Neural cell (in vitro differentiated cells): ENCODE measurements around the gene NPRL2. TPM values are rescaled to one million over a fixed set of nuclear protein-coding genes. Genes with fewer than 3 reads are reported as not detected.

Source experiments
- H2AFZ ChIP-seq: fragments of 200-600, 300-800 bp; sonication (generic), shearing (Covaris generic); 2 replicates; pipeline ENCODE4 v1.6.0; 2014; ENCODE audit warnings: low read depth, mild to moderate bottlenecking, antibody characterized with exemption, low read length, moderate library complexity
- H3F3A ChIP-seq: fragments of 200-600 bp; shearing (Covaris generic); 2 replicates; pipeline ENCODE4 v1.6.1; 2016; ENCODE audit warnings: mild to moderate bottlenecking, moderate library complexity, mixed read lengths, antibody characterized with exemption, low read length; ENCODE audit not compliant: insufficient read depth, poor library complexity, severe bottlenecking
- H3K27ac ChIP-seq: fragments of 200-600, 300-800 bp; sonication (generic), shearing (Covaris generic); 2 replicates; pipeline ENCODE4 v1.5.1; 2014; ENCODE audit warnings: mild to moderate bottlenecking, low read length, moderate library complexity
- H3K27me3 ChIP-seq: fragments of 300-800, 200-600 bp; sonication (generic), shearing (Covaris generic); 2 replicates; pipeline ENCODE4 v1.6.0; 2014; ENCODE audit warnings: mild to moderate bottlenecking, low read depth, low read length, moderate library complexity; ENCODE audit not compliant: insufficient read depth
- H3K36me3 ChIP-seq: fragments of 300-800, 200-600 bp; sonication (generic), shearing (Covaris generic); 2 replicates; pipeline ENCODE4 v1.5.1; 2014; ENCODE audit warnings: mild to moderate bottlenecking, antibody characterized with exemption, low read length, moderate library complexity; ENCODE audit not compliant: insufficient read depth
- H3K4me2 ChIP-seq: fragments of 300-800, 200-600 bp; sonication (generic), shearing (Covaris generic); 2 replicates; pipeline ENCODE4 v1.6.0; 2014; ENCODE audit warnings: mild to moderate bottlenecking, low read length
- H3K4me3 ChIP-seq: fragments of 300-800, 200-600 bp; sonication (generic), shearing (Covaris generic); 2 replicates; pipeline ENCODE4 v1.5.1; 2014; ENCODE audit warnings: mild to moderate bottlenecking, low read length, moderate library complexity
- H3K79me2 ChIP-seq: fragments of 200-600 bp; shearing (Covaris generic); replicated peaks from 2 replicates; pipeline ENCODE4 v1.6.0; 2014; ENCODE audit warnings: mild to moderate bottlenecking, low read length, moderate library complexity; ENCODE audit not compliant: insufficient read depth
- H3K9ac ChIP-seq: fragments of 300-800, 200-600 bp; sonication (generic), shearing (Covaris generic); 2 replicates; pipeline ENCODE4 v1.6.1; 2016; ENCODE audit warnings: mild to moderate bottlenecking, low read length, mixed read lengths
- H3K9me2 ChIP-seq: fragments of 200-600 bp; shearing (Covaris generic); 2 replicates; pipeline ENCODE4 v1.6.1; 2016; ENCODE audit warnings: mild to moderate bottlenecking, low read length, mixed read lengths; ENCODE audit not compliant: insufficient read depth
- H3K9me3 ChIP-seq: fragments of 200-600, 300-800 bp; sonication (generic), shearing (Covaris generic); 2 replicates; pipeline ENCODE4 v1.6.1; 2016; ENCODE audit warnings: mild to moderate bottlenecking, mixed run types, low read length, moderate library complexity, mixed read lengths
- H4K20me1 ChIP-seq: fragments of 200-600 bp; shearing (Covaris generic); 2 replicates; pipeline ENCODE4 v1.6.1; 2016; ENCODE audit warnings: mild to moderate bottlenecking, mixed run types; ENCODE audit not compliant: insufficient read depth
- EP300 ChIP-seq: fragments of 450-650 bp; conservative IDR thresholded peaks from 2 replicates; pipeline ENCODE4 v1.6.1; 2014; ENCODE audit warnings: antibody characterized with exemption, mild to moderate bottlenecking, moderate library complexity; ENCODE audit not compliant: poor library complexity, severe bottlenecking
- EZH2 ChIP-seq: fragments of 200-600, 300-800 bp; shearing (Covaris generic), sonication (generic); IDR thresholded peaks from 2 replicates; pipeline ENCODE4 v1.6.1; 2014; ENCODE audit warnings: antibody characterized with exemption, low read length, borderline replicate concordance, mild to moderate bottlenecking; ENCODE audit not compliant: insufficient read depth, poor library complexity, severe bottlenecking
- MXI1 ChIP-seq: fragments of 450-650 bp; conservative IDR thresholded peaks from 2 replicates; pipeline ENCODE4 v1.6.1; 2014; ENCODE audit warnings: antibody characterized with exemption, mild to moderate bottlenecking; ENCODE audit not compliant: poor library complexity, severe bottlenecking
- POLR2AphosphoS5 ChIP-seq: IDR thresholded peaks from 2 replicates; pipeline ENCODE4 v1.6.1; 2012
- RAD21 ChIP-seq: fragments of 450-650 bp; conservative IDR thresholded peaks from 2 replicates; pipeline ENCODE4 v1.6.1; 2014; ENCODE audit warnings: antibody characterized with exemption, mild to moderate bottlenecking, moderate library complexity
- SMC3 ChIP-seq: fragments of 450-650 bp; conservative IDR thresholded peaks from 2 replicates; pipeline ENCODE4 v1.6.1; 2014; ENCODE audit warnings: antibody characterized with exemption, mild to moderate bottlenecking, moderate library complexity; ENCODE audit not compliant: poor library complexity
- TAF1 ChIP-seq: IDR thresholded peaks from 2 replicates; pipeline ENCODE4 v1.6.1; 2012; ENCODE audit warnings: low read depth
- polyA plus RNA-seq: library from polyadenylated mRNA; depleted of rRNA; stranded (reverse); fragments of >200 nt; gene quantifications from 2 replicates; pipeline ENCODE4 v1.2.3, GENCODE V29; 2014
- TF ChIP-seq, protein P1 (sequence below): IDR thresholded peaks from 2 replicates; pipeline ENCODE4 v1.6.1; 2012; ENCODE audit warnings: borderline replicate concordance
- TF ChIP-seq, protein P2 (sequence below): fragments of 450-650 bp; IDR thresholded peaks from 2 replicates; pipeline ENCODE4 v1.5.1; 2014; ENCODE audit warnings: antibody characterized with exemption, mild to moderate bottlenecking, moderate library complexity; ENCODE audit not compliant: poor library complexity, severe bottlenecking

Gene NPRL2
- polyA plus RNA-seq, 1 donor from 2014 or later, result 118 TPM

DNA sequence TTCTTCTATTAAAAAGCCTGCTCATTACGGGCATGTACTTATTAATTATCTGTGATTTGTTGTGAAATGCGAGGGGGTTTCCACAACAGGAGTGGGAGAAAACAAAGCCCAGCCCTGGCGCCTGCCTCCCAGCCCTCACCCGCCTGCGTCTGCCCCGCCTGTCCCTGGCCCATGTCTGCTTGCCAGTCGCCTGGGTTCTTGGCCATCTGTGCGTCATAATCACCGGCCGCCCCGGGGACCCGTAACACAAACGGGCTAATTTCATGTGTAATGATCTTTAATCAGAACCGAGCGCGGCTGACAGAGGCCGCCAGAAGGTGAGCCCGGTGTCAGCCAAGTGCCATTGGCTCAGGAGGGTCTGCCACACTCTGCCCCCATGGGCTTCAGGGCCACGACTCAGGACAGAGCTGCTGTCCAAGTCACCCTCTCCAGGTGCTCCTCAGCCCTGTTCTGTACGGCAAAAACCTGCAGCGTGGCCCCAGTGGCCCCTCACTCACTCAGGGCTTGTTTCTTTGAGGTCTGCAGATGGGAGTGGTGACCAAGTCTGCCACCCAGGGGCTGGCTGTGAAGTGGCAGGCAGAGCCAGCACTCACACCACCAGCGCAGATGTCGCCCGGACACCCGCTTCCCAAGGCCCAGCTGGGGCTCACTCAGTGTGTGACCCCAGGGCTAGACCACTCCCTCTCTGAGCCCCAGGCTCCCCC, 37.6 kb upstream of the NPRL2 start:
- H4K20me1 ChIP-seq, result no peaks in the 10 kb centered on the region
- TF ChIP-seq POLR2AphosphoS5 (no peak), EZH2 (no peak), MXI1 (no peak), EP300 (no peak), TAF1 (no peak), SMC3 (peak; percentile 25)
- TF ChIP-seq, protein P1, sequence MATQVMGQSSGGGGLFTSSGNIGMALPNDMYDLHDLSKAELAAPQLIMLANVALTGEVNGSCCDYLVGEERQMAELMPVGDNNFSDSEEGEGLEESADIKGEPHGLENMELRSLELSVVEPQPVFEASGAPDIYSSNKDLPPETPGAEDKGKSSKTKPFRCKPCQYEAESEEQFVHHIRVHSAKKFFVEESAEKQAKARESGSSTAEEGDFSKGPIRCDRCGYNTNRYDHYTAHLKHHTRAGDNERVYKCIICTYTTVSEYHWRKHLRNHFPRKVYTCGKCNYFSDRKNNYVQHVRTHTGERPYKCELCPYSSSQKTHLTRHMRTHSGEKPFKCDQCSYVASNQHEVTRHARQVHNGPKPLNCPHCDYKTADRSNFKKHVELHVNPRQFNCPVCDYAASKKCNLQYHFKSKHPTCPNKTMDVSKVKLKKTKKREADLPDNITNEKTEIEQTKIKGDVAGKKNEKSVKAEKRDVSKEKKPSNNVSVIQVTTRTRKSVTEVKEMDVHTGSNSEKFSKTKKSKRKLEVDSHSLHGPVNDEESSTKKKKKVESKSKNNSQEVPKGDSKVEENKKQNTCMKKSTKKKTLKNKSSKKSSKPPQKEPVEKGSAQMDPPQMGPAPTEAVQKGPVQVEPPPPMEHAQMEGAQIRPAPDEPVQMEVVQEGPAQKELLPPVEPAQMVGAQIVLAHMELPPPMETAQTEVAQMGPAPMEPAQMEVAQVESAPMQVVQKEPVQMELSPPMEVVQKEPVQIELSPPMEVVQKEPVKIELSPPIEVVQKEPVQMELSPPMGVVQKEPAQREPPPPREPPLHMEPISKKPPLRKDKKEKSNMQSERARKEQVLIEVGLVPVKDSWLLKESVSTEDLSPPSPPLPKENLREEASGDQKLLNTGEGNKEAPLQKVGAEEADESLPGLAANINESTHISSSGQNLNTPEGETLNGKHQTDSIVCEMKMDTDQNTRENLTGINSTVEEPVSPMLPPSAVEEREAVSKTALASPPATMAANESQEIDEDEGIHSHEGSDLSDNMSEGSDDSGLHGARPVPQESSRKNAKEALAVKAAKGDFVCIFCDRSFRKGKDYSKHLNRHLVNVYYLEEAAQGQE, result no peak
- TF ChIP-seq, protein P2, sequence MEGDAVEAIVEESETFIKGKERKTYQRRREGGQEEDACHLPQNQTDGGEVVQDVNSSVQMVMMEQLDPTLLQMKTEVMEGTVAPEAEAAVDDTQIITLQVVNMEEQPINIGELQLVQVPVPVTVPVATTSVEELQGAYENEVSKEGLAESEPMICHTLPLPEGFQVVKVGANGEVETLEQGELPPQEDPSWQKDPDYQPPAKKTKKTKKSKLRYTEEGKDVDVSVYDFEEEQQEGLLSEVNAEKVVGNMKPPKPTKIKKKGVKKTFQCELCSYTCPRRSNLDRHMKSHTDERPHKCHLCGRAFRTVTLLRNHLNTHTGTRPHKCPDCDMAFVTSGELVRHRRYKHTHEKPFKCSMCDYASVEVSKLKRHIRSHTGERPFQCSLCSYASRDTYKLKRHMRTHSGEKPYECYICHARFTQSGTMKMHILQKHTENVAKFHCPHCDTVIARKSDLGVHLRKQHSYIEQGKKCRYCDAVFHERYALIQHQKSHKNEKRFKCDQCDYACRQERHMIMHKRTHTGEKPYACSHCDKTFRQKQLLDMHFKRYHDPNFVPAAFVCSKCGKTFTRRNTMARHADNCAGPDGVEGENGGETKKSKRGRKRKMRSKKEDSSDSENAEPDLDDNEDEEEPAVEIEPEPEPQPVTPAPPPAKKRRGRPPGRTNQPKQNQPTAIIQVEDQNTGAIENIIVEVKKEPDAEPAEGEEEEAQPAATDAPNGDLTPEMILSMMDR, result peak; percentile 34
- no peak overlapping the region for H2AFZ ChIP-seq
- no peak overlapping the region for H3K9ac ChIP-seq
- H3K4me3 ChIP-seq, result no peak overlapping the region
- H3K9me3 ChIP-seq, result no peaks in the 10 kb centered on the region
- no peaks in the 10 kb centered on the region for H3K36me3 ChIP-seq
- H3K79me2 ChIP-seq, result no peaks in the 10 kb centered on the region
- no peaks in the 10 kb centered on the region for H3F3A ChIP-seq
- H3K9me2 ChIP-seq, result no peaks in the 10 kb centered on the region
- H3K27ac ChIP-seq, result no peak overlapping the region
- no peaks in the 10 kb centered on the region for H3K27me3 ChIP-seq
- no peak overlapping the region for H3K4me2 ChIP-seq

DNA sequence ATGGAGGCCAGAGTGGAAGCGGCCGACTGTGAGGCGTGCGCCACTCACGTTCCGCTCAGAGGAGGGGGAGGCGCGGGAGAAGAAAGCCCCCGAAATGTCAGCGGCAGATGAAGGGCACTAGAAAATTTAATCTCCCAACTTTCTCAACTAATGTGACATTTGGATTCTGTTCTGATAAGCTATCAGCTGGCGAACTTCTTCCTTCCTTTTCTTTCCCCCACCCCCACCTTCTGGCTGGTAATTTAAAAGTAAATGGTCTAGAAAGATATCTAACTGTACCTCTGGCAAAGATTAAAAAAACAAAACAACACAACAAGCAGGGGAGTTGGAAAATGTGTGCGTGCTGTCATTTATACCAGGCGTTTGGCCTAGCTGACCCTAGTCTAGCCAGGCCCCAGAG, 35.2 kb upstream of the NPRL2 start:
- Histone ChIP-seq H3K27ac (no peak overlapping the region), H3F3A (no peaks in the 10 kb centered on the region), H2AFZ (no peak overlapping the region), H4K20me1 (no peaks in the 10 kb centered on the region), H3K4me2 (no peak overlapping the region), H3K79me2 (no peaks in the 10 kb centered on the region), H3K9me2 (no peaks in the 10 kb centered on the region), H3K27me3 (no peaks in the 10 kb centered on the region), H3K4me3 (no peak overlapping the region), H3K9me3 (no peaks in the 10 kb centered on the region), H3K36me3 (no peaks in the 10 kb centered on the region), H3K9ac (no peak overlapping the region)
- no peak for TF ChIP-seq RAD21
- TF ChIP-seq, protein P2, result no peak
- TF ChIP-seq MXI1, result no peak
- no peak for TF ChIP-seq EZH2
- TF ChIP-seq, protein P1, result no peak
- no peak for TF ChIP-seq EP300
- no peak for TF ChIP-seq TAF1
